ENCODE measurements around the gene RAB11FIP3.

RAB11FIP3 gene

GRCh38 chr16:534856-535445 is 109.5 kb downstream of the RAB11FIP3 start:
- DNase-seq: no peak

GRCh38 chr16:535446-536405 is 110.3 kb downstream of the RAB11FIP3 start:
- no peak for DNase-seq

- DNase-seq: no peak
These were observed 111.3 kb downstream of the RAB11FIP3 start for GRCh38 chr16:536746-537145.

- no peak for DNase-seq
These were observed 112.2 kb downstream of the RAB11FIP3 start for GRCh38 chr16:537415-538335.

GRCh38 chr16:539901-540530 is 114.6 kb downstream of the RAB11FIP3 start:
- no peak for DNase-seq

- no peak for DNase-seq
These were observed 115.3 kb downstream of the RAB11FIP3 start for GRCh38 chr16:540645-541340.

GRCh38 chr16:543301-544164 is 118.1 kb downstream of the RAB11FIP3 start:
- DNase-seq: no peak

- DNase-seq: no peak
These were observed 119.1 kb downstream of the RAB11FIP3 start for GRCh38 chr16:544517-544916.

GRCh38 chr16:546909-547770 is 121.7 kb downstream of the RAB11FIP3 start:
- peak; percentile 66 for DNase-seq

- DNase-seq: no peak
These were observed 123.1 kb downstream of the RAB11FIP3 start for GRCh38 chr16:548586-548985.

- no peak for DNase-seq
These were observed 124.3 kb downstream of the RAB11FIP3 start for GRCh38 chr16:549544-550263.

- no peak for DNase-seq
These were observed 125.8 kb downstream of the RAB11FIP3 start for GRCh38 chr16:551210-551609.

- DNase-seq: no peak
These were observed 126.7 kb downstream of the RAB11FIP3 start for GRCh38 chr16:552171-552570.

GRCh38 chr16:553601-554296 is 128.3 kb downstream of the RAB11FIP3 start:
- DNase-seq: no peak

GRCh38 chr16:554297-554621 is 128.8 kb downstream of the RAB11FIP3 start:
- DNase-seq: no peak

GRCh38 chr16:554640-555365 is 129.4 kb downstream of the RAB11FIP3 start:
- DNase-seq: no peak

- DNase-seq: no peak
These were observed 130.4 kb downstream of the RAB11FIP3 start for GRCh38 chr16:555528-556473.

All from CD4-positive, alpha-beta T cell treated with Interleukin-17A for 4 hours (primary cell).